ENCODE data around the gene GALK2. TPM values are rescaled to one million over a fixed set of nuclear protein-coding genes. Genes with fewer than 3 reads are reported as not detected.

GALK2 gene
- total and polyA plus RNA-seq, 2 experiments from 2014 or later: 11.5 to 23.0 TPM

DNA sequence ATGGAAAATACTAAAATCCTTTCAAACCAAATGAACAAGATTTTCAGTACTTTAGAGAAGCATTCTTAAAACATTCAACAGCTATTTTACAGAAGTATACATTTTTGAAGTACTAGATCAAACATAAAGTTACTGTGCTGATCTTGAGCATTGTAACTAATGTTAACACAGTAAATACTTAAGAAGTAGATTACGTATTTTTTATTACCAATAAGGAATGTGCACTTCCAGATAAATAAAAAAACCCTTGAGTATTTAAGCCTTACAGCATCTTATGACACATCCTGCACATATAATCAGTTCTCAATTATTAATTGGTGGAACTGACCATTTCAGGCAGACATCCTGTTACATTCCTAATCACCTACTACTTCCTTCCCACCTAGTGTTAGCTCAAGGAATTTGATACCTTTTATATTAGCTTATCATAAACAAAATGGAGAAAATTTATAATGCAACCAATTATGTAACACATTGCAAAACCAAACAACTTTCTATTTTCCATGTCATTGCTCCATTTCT is 47.4 kb upstream of the GALK2 start:
- H3K4me1 ChIP-seq (ENCODE audit: insufficient read depth): no peaks in the 10 kb centered on the region
- DNase-seq (ENCODE audit: low spot score) (no peak), ATAC-seq (no peak)
- no peak overlapping the region for H3K4me2 ChIP-seq
- no peak overlapping the region for H2AFZ ChIP-seq
- H3K36me3 ChIP-seq (ENCODE audit: insufficient read depth): peaks cover 3% of the 10 kb centered on the region; the same call in 1 of the 2 replicates
- no peak overlapping the region for H3K27ac ChIP-seq (ENCODE audit: low read depth)
- Mint-ChIP-seq H3K27me3 (ENCODE audit: insufficient read depth, low read depth, poor library complexity) (peaks cover 1% of the 10 kb centered on the region), H3K36me3 (ENCODE audit: low read depth) (peaks cover 1% of the 10 kb centered on the region; the same call in 1 of the 3 replicates), H3K4me3 (no peak overlapping the region), H3K9me3 (no peaks in the 10 kb centered on the region), H3K4me1 (peaks cover 11% of the 10 kb centered on the region; the same call in 2 of the 3 replicates), H3K27ac (no peak overlapping the region)
- no peaks in the 10 kb centered on the region for H3K9me2 ChIP-seq (ENCODE audit: insufficient read depth)
- H3K27me3 ChIP-seq (ENCODE audit: insufficient read depth): no peaks in the 10 kb centered on the region
- TF ChIP-seq, protein P1, sequence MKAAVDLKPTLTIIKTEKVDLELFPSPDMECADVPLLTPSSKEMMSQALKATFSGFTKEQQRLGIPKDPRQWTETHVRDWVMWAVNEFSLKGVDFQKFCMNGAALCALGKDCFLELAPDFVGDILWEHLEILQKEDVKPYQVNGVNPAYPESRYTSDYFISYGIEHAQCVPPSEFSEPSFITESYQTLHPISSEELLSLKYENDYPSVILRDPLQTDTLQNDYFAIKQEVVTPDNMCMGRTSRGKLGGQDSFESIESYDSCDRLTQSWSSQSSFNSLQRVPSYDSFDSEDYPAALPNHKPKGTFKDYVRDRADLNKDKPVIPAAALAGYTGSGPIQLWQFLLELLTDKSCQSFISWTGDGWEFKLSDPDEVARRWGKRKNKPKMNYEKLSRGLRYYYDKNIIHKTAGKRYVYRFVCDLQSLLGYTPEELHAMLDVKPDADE (IDR thresholded peaks at IDR 0.05): no peak
- no peaks in the 10 kb centered on the region; the same call in 1 of the 2 replicates for H4K20me1 ChIP-seq (replicated peaks; ENCODE audit: insufficient read depth)
- no peaks in the 10 kb centered on the region for H3F3A ChIP-seq (replicated peaks; ENCODE audit: low read depth)
- no peaks in the 10 kb centered on the region for H3K79me2 ChIP-seq (replicated peaks; ENCODE audit: insufficient read depth)
- H3K4me3 ChIP-seq: no peak overlapping the region

- DNase-seq (ENCODE audit: low spot score): no peak
- H3K27ac ChIP-seq (ENCODE audit: low read depth): no peak overlapping the region
- no peak overlapping the region for H2AFZ ChIP-seq
- no peak overlapping the region for H3K27ac Mint-ChIP-seq
- H3K27me3 ChIP-seq (ENCODE audit: insufficient read depth): no peaks in the 10 kb centered on the region
- H3K79me2 ChIP-seq (replicated peaks; ENCODE audit: insufficient read depth): no peaks in the 10 kb centered on the region
- H3K4me3 Mint-ChIP-seq: no peak overlapping the region
- no peaks in the 10 kb centered on the region for H3K9me3 Mint-ChIP-seq
- H3K4me2 ChIP-seq: no peak overlapping the region
- peaks cover 11% of the 10 kb centered on the region; the same call in 2 of the 3 replicates for H3K36me3 Mint-ChIP-seq (ENCODE audit: low read depth)
- H3K4me1 ChIP-seq (ENCODE audit: insufficient read depth): no peaks in the 10 kb centered on the region
- TF ChIP-seq ZNF331 (CRISPR knock-in tag; IDR thresholded peaks at IDR 0.05; ENCODE audit: low read depth) (no peak), ZNF462 (CRISPR knock-in tag; IDR thresholded peaks at IDR 0.05) (no peak), CREB1 (CRISPR knock-in tag; IDR thresholded peaks at IDR 0.05; ENCODE audit: low read depth) (no peak), CTCF (conservative IDR thresholded peaks at IDR 0.05; ENCODE audit: low read depth in 2 of 2) (no peak), NANOG (IDR thresholded peaks at IDR 0.05; ENCODE audit: borderline replicate concordance) (no peak)
- no peaks in the 10 kb centered on the region for H3F3A ChIP-seq (replicated peaks; ENCODE audit: low read depth)
- peaks cover 20% of the 10 kb centered on the region for H3K36me3 ChIP-seq (ENCODE audit: insufficient read depth)
- H3K4me1 Mint-ChIP-seq: peaks cover 8% of the 10 kb centered on the region; the same call in 2 of the 3 replicates
- H3K27me3 Mint-ChIP-seq (ENCODE audit: insufficient read depth, low read depth, poor library complexity): peaks cover 1% of the 10 kb centered on the region
- no peak for ATAC-seq
- H4K20me1 ChIP-seq (replicated peaks; ENCODE audit: insufficient read depth): no peaks in the 10 kb centered on the region; the same call in none of the 2 replicates
- no peaks in the 10 kb centered on the region for H3K9me2 ChIP-seq (ENCODE audit: insufficient read depth)
- H3K4me3 ChIP-seq: no peak overlapping the region
Measured at GRCh38 chr15:49124371-49124770, 45.7 kb upstream of the GALK2 start.
